ENCODE results near the gene MAD1L1.

The MAD1L1 gene

GRCh38 chr7:1963575-1963974 lies 269.2 kb downstream of the MAD1L1 start:
- no peak for DNase-seq

GRCh38 chr7:1961701-1962276 lies 271.0 kb downstream of the MAD1L1 start:
- no peak for DNase-seq

- DNase-seq = no peak
These were observed 273.4 kb downstream of the MAD1L1 start for GRCh38 chr7:1959305-1959704.

GRCh38 chr7:1957471-1958225 lies 275.1 kb downstream of the MAD1L1 start:
- no peak for DNase-seq

GRCh38 chr7:1956611-1957470 lies 275.9 kb downstream of the MAD1L1 start:
- DNase-seq = no peak

- no peak for DNase-seq
These were observed 276.6 kb downstream of the MAD1L1 start for GRCh38 chr7:1956141-1956540.

- DNase-seq = no peak
These were observed 278.3 kb downstream of the MAD1L1 start for GRCh38 chr7:1954366-1955004.

- no peak for DNase-seq
These were observed 279.2 kb downstream of the MAD1L1 start for GRCh38 chr7:1953199-1954190.

- no peak for DNase-seq
These were observed 280.0 kb downstream of the MAD1L1 start for GRCh38 chr7:1952781-1953180.

- DNase-seq = no peak
These were observed 280.5 kb downstream of the MAD1L1 start for GRCh38 chr7:1952169-1952760.

- no peak for DNase-seq
These were observed 281.1 kb downstream of the MAD1L1 start for GRCh38 chr7:1951600-1951999.

GRCh38 chr7:1951159-1951536 lies 281.6 kb downstream of the MAD1L1 start:
- no peak for DNase-seq

- DNase-seq = no peak
These were observed 282.1 kb downstream of the MAD1L1 start for GRCh38 chr7:1950452-1951158.

GRCh38 chr7:1950066-1950451 lies 282.7 kb downstream of the MAD1L1 start:
- DNase-seq = no peak

- no peak for DNase-seq
These were observed 283.1 kb downstream of the MAD1L1 start for GRCh38 chr7:1949681-1950055.

- DNase-seq = no peak
These were observed 283.7 kb downstream of the MAD1L1 start for GRCh38 chr7:1948887-1949680.

- no peak for DNase-seq
These were observed 284.4 kb downstream of the MAD1L1 start for GRCh38 chr7:1948301-1948796.

- no peak for DNase-seq
These were observed 285.0 kb downstream of the MAD1L1 start for GRCh38 chr7:1947586-1948217.

GRCh38 chr7:1946773-1947450 lies 285.8 kb downstream of the MAD1L1 start:
- DNase-seq = no peak
